GM19328 (cell line): Measurements from ENCODE around the gene C4A.
"Not testable (repeated sequence)": the region's sequence is repeated elsewhere in the genome, so short reads cannot be mapped to it uniquely, and the experiment has no call there.

ENCODE experiments used
- ATAC-seq: cut with Tn5 transposase; IDR thresholded peaks from one replicate; pipeline ENCODE4 v1.9.1; 2021; ENCODE audit warnings: mild to moderate bottlenecking, moderate library complexity; ENCODE audit not compliant: unreplicated experiment

C4A gene

DNA sequence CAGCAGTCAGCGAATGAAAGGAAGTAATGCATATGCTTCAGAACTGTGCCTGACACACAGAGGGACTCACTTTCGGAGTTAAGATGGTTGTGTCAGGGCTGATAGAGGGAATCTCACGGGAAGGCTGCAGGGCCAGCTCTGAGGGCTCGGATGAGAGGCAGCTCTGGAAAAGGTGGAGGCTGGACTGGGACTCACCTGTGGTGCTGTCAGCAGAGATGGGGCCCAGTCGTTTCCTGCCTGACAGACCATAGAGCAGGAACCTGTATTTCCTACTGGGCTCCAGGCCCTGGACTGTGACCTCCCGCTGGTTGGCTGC, 65.6 kb downstream of the C4A start:
- ATAC-seq = no peak

- no peak for ATAC-seq
Measured at GRCh38 chr6:32047855-32048766, 66.3 kb downstream of the C4A start.

- not testable (repeated sequence) for ATAC-seq
Measured at GRCh38 chr6:32049149-32049548, 67.3 kb downstream of the C4A start.

DNA sequence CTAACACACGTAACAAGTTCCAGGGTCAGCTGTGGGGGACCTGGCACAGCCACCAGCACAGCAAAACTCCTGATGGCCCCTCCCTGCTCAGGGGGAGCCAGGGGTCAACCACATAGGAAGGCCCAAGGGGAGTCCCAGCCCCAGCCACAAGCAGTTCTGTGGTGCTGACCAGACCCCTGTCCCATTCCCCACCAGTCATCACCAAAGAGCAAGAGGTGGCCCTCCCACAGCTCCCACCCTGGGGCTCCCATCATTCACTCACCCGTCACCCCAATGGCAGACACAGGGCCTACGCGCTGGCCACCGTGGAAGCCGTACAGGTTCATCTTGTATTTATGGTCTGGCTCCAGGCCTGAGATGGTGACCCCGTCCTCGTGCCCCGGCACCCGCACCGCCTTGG, 67.9 kb downstream of the C4A start:
- ATAC-seq = not testable (repeated sequence)

DNA sequence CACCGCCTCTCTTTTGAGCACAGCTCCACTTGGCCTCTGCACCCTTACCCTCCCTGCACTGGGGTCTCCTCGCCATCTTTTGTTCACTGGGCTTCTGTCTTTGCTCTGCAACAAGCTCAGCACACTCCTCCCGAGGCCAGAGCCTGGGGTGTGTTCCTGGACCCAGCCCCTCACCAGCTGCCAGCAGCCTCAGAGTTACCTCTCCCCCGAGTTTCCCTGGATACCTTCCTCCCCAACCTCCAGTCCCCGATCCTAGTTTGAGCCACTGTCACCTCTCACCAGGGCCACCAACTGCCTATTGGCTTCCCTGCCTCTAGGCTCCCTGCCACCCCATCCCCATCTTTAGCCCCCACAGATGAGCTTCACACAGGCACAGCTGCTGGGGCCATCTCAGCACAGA, 68.7 kb downstream of the C4A start:
- ATAC-seq = no peak
